PC-9 (cell line): ENCODE measurements around the gene PALD1.

Experiments used
- CTCF ChIP-seq: fragments of 200-600 bp; sonication (generic); conservative IDR thresholded peaks from 2 replicates; pipeline ENCODE4 v1.6.1; 2017; ENCODE audit warnings: mixed run types, antibody characterized with exemption, mild to moderate bottlenecking, moderate library complexity
- EZH2 ChIP-seq: fragments of 200-600 bp; sonication (generic); IDR thresholded peaks from 2 replicates; pipeline ENCODE4 v1.8.0; 2017; ENCODE audit warnings: antibody characterized with exemption, low read depth

GRCh38 chr10:70584366-70584765, 105.8 kb downstream of the PALD1 start:
- no peak for TF ChIP-seq CTCF
- no peak for TF ChIP-seq EZH2
